Measurements from ENCODE around the gene PDE9A.

PDE9A gene

DNA sequence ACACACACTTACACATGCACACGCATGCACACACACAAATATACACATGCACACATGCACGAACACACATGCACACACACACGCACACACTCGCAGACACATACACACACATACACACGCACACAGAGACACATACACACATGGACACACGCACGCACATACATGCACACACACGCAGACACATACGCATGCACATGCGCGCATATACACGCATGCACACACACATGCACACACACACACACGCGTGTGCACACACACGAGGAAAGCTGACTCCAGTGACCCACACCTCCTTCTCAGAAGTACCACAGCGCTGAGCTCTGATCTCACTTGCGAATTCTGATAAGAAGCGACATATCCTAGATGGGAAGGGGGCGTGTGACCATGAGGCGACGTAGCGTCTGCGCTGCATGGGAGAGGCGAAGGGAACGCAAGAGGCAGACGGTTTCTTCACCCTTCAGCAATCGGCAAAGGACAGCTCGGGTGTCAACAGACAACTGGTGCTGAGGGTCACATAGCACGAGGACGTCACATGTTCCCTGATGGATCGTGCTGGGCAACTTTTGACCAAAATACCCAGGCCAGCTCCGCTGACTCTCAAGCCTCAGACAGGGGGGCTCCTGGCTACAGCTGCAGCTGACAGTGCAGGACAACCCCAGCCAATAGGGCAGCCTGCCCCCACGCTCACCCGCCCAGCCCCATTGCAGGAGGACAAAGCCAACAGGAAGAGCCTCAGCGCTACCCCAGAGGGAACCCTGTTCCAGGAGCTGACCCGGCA is 16.0 kb upstream of the PDE9A start:
- no peak for TF ChIP-seq TAF1 (IDR thresholded peaks at IDR 0.05; ENCODE audit: borderline replicate concordance, insufficient read depth, low read length)
- no peak for TF ChIP-seq SIN3A (IDR thresholded peaks at IDR 0.05; ENCODE audit: borderline replicate concordance, insufficient read depth, low read length)
- no peak for TF ChIP-seq FOXP2 (optimal IDR thresholded peaks at IDR 0.05; ENCODE audit: borderline replicate concordance, extremely low read depth, extremely low read length, insufficient read depth)

DNA sequence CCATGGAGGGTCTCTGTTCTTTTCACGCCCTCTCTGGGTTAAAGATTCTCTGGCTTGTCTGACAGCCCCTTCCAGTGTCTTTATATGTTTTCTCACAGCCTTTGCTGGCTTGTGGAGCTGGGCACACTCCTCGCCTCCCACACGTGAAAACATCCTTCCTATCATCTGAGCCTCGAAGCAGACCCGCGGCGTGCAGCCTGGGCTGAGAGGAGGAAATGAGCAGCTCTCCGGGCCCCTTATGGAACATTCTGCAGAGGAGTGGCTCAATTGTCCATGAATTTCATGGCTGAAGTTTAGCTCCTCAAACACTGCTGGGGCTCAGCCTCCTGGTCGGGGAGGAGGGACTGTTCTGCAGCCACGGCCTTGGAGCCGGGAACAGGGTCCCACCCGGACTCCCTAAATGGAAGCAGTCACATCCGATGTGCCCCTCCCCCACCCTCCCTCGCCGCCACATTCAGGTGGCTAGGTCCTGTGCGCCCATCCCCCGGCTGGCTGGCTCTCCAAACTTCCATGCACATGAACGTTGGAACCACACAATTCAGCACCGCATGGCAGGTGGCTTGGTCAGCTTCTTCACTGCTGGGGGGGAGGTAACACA is 15.1 kb upstream of the PDE9A start:
- TF ChIP-seq TAF1 (IDR thresholded peaks at IDR 0.05; ENCODE audit: borderline replicate concordance, insufficient read depth, low read length) (no peak), FOXP2 (optimal IDR thresholded peaks at IDR 0.05; ENCODE audit: borderline replicate concordance, extremely low read depth, extremely low read length, insufficient read depth) (no peak)
- TF ChIP-seq, protein P1, sequence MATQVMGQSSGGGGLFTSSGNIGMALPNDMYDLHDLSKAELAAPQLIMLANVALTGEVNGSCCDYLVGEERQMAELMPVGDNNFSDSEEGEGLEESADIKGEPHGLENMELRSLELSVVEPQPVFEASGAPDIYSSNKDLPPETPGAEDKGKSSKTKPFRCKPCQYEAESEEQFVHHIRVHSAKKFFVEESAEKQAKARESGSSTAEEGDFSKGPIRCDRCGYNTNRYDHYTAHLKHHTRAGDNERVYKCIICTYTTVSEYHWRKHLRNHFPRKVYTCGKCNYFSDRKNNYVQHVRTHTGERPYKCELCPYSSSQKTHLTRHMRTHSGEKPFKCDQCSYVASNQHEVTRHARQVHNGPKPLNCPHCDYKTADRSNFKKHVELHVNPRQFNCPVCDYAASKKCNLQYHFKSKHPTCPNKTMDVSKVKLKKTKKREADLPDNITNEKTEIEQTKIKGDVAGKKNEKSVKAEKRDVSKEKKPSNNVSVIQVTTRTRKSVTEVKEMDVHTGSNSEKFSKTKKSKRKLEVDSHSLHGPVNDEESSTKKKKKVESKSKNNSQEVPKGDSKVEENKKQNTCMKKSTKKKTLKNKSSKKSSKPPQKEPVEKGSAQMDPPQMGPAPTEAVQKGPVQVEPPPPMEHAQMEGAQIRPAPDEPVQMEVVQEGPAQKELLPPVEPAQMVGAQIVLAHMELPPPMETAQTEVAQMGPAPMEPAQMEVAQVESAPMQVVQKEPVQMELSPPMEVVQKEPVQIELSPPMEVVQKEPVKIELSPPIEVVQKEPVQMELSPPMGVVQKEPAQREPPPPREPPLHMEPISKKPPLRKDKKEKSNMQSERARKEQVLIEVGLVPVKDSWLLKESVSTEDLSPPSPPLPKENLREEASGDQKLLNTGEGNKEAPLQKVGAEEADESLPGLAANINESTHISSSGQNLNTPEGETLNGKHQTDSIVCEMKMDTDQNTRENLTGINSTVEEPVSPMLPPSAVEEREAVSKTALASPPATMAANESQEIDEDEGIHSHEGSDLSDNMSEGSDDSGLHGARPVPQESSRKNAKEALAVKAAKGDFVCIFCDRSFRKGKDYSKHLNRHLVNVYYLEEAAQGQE (IDR thresholded peaks at IDR 0.05; ENCODE audit: insufficient read depth in 1 of 2, low read depth in 2 of 2, low read length in 2 of 2) = no peak

DNA sequence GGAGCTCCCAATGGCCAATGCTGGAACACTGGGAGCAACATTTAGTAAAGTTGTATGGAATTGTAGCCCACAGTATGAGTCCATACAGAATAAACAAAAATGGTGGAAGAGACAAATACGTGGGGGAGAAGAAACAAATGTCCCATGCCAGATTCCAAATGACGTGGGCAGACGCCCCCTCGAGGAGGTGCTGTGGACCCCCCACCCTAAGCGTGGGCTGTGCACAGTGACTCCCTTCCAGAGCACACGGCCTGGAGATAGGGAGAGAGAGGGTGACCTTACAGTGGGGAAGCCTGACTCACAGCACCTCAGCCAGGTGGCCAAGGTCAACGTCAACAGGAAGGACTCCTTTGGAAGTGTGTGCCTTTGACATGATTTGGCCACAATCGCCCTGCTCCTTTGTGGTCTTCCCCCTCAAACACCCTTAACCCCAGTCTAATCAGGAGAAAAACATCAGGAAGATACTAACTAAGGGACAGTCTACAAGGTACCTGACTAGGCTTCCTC is 13.7 kb upstream of the PDE9A start:
- no peak for TF ChIP-seq TAF1 (IDR thresholded peaks at IDR 0.05; ENCODE audit: borderline replicate concordance, insufficient read depth, low read length)
- no peak for TF ChIP-seq SIN3A (IDR thresholded peaks at IDR 0.05; ENCODE audit: borderline replicate concordance, insufficient read depth, low read length)
- no peak for TF ChIP-seq POLR2AphosphoS5 (IDR thresholded peaks at IDR 0.05; ENCODE audit: low read depth, low read length)
- TF ChIP-seq, protein P1 (IDR thresholded peaks at IDR 0.05; ENCODE audit: insufficient read depth in 1 of 2, low read depth in 2 of 2, low read length in 2 of 2) = no peak
- TF ChIP-seq FOXP2 (optimal IDR thresholded peaks at IDR 0.05; ENCODE audit: borderline replicate concordance, extremely low read depth, extremely low read length, insufficient read depth) = no peak

DNA sequence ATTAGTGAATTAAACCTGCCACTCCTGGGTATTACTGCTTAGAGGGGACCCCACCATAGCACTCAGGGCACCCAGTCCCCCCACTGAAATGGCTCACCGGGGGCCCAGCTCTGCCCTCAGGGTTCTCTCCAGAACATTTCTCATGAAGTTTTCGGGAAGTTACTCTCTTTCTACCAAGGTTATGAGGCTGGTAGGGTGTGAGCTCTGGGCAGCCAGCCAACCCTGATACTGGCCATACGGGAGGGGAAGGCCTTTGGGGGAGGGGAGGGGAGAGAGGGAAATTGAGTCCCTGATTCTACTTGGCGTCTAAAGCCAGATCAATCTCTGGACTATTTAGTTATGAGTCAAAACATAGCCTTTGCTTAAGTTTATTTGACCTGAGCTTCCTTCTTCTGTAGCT is 12.9 kb upstream of the PDE9A start:
- no peak for TF ChIP-seq TAF1 (IDR thresholded peaks at IDR 0.05; ENCODE audit: borderline replicate concordance, insufficient read depth, low read length)
- TF ChIP-seq SIN3A (IDR thresholded peaks at IDR 0.05; ENCODE audit: borderline replicate concordance, insufficient read depth, low read length) = no peak
- TF ChIP-seq, protein P1 (IDR thresholded peaks at IDR 0.05; ENCODE audit: insufficient read depth in 1 of 2, low read depth in 2 of 2, low read length in 2 of 2) = no peak
- no peak for TF ChIP-seq POLR2AphosphoS5 (IDR thresholded peaks at IDR 0.05; ENCODE audit: low read depth, low read length)
- TF ChIP-seq FOXP2 (optimal IDR thresholded peaks at IDR 0.05; ENCODE audit: borderline replicate concordance, extremely low read depth, extremely low read length, insufficient read depth) = no peak

DNA sequence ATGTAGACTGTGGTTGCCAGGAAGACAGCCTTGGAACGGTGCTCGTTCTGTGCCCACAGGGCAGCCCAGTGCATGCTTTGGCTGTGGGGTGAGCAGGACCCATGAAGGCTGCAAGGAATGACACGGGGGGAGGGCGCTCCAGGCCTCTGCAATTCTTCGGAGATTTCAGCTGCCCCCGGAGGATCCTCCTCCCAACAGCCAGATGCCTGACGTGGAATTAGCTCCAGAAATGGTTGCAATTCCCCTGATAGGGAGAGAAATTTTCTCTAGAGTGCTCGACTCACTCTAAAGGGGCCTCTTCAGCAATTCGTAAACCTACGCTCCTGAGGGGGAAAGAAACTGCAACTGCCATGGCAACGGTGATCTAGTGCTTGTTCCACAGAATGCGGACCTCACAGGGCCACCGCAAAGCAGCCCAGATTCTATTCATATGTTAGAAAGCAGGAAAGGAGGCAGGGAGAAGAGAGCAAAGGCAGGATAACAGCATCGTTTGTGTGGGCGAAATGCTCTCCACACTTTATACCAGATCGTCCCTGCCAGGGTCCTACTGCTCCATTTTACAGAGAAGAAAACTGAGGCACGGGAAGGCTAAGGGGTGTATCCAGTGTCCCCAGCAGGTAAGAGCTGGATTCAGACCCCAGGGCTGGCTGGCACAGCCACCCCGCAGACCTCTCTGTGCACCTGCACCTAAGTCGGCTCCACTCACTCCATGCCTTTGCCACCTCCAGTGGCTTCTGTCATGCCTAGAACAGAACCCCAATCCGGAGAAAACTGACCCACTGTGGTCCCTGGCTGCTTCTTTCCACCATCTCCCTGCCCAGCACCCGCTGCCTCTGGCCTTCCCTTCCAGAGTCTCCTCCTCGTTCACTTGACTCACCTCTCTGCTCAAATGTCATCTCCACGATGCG is 11.9 kb upstream of the PDE9A start:
- no peak for TF ChIP-seq SIN3A (IDR thresholded peaks at IDR 0.05; ENCODE audit: borderline replicate concordance, insufficient read depth, low read length)
- no peak for TF ChIP-seq POLR2AphosphoS5 (IDR thresholded peaks at IDR 0.05; ENCODE audit: low read depth, low read length)
- TF ChIP-seq FOXP2 (optimal IDR thresholded peaks at IDR 0.05; ENCODE audit: borderline replicate concordance, extremely low read depth, extremely low read length, insufficient read depth) = no peak
- no peak for TF ChIP-seq TAF1 (IDR thresholded peaks at IDR 0.05; ENCODE audit: borderline replicate concordance, insufficient read depth, low read length)
- TF ChIP-seq, protein P1 (IDR thresholded peaks at IDR 0.05; ENCODE audit: insufficient read depth in 1 of 2, low read depth in 2 of 2, low read length in 2 of 2) = no peak
